ENCODE measurements around the gene C16orf89. TPM values are rescaled to one million over a fixed set of nuclear protein-coding genes. Genes with fewer than 3 reads are reported as not detected.

C16orf89 gene
- total RNA-seq, 1 experiment from 2014 or later = 1.8 TPM

GRCh38 chr16:5056352-5056751, 9.4 kb downstream of the C16orf89 start:
- Mint-ChIP-seq H3K4me3 (no peak overlapping the region), H3K9me3 (no peaks in the 10 kb centered on the region), H3K4me1 (peaks cover 20% of the 10 kb centered on the region), H3K36me3 (no peaks in the 10 kb centered on the region), H3K27me3 (ENCODE audit: low read depth) (peaks cover 2% of the 10 kb centered on the region; the same call in 1 of the 2 replicates), H3K27ac (no peak overlapping the region)
- DNase-seq (ENCODE audit: low spot score) (peak; percentile 80), ATAC-seq (peak; percentile 76)
- ChIA-PET POLR2A (interaction anchor here (0.6 to 1.4 kb wide), 2 partner anchors 20 to 28 kb away, joined by 3 read pairs; no protein-coding TSS in a partner anchor), CTCF (interaction anchor here (0.7 to 5.1 kb wide), 22 partner anchors 9 to 637 kb away, joined by 3 to 29 read pairs (median 4); partner anchors contain the start of genes ALG1, C16orf89 and NAGPA)
- TF ChIP-seq MLX (CRISPR knock-in tag; IDR thresholded peaks at IDR 0.05) (no peak), CTCF (IDR thresholded peaks at IDR 0.05) (peak; percentile 66)

- Mint-ChIP-seq H3K4me3 (no peak overlapping the region), H3K27ac (no peak overlapping the region), H3K9me3 (no peaks in the 10 kb centered on the region), H3K4me1 (peaks cover 16% of the 10 kb centered on the region), H3K27me3 (ENCODE audit: low read depth) (peaks cover 4% of the 10 kb centered on the region; the same call in 1 of the 2 replicates), H3K36me3 (no peaks in the 10 kb centered on the region)
- DNase-seq (ENCODE audit: low spot score) (no peak), ATAC-seq (no peak)
- ChIA-PET POLR2A (no interaction called here), CTCF (interaction anchor here (0.7 to 5.1 kb wide), 9 partner anchors 13 to 130 kb away, joined by 3 to 29 read pairs (median 9); no protein-coding TSS in a partner anchor)
- TF ChIP-seq AFF4 (CRISPR knock-in tag; IDR thresholded peaks at IDR 0.05; ENCODE audit: borderline replicate concordance) (no peak), NFATC4 (CRISPR knock-in tag; IDR thresholded peaks at IDR 0.05) (no peak), ZNF671 (CRISPR knock-in tag; IDR thresholded peaks at IDR 0.05) (no peak), ZNF138 (CRISPR knock-in tag; conservative IDR thresholded peaks at IDR 0.05) (no peak), KAT7 (CRISPR knock-in tag; IDR thresholded peaks at IDR 0.05; ENCODE audit: borderline replicate concordance) (no peak), ZNF263 (CRISPR knock-in tag; IDR thresholded peaks at IDR 0.05; ENCODE audit: low read depth) (no peak), TCF7 (CRISPR knock-in tag; IDR thresholded peaks at IDR 0.05; ENCODE audit: low read depth) (no peak), ESRRA (CRISPR knock-in tag; IDR thresholded peaks at IDR 0.05; ENCODE audit: borderline replicate concordance) (no peak), CTCF (IDR thresholded peaks at IDR 0.05) (no peak), RELA (CRISPR knock-in tag; IDR thresholded peaks at IDR 0.05; ENCODE audit: borderline replicate concordance) (no peak), ATF3 (CRISPR knock-in tag; conservative IDR thresholded peaks at IDR 0.05) (no peak), SP1 (CRISPR knock-in tag; conservative IDR thresholded peaks at IDR 0.05) (no peak)
Measured at GRCh38 chr16:5054876-5055865, 10.6 kb downstream of the C16orf89 start.

Data from WTC11 (cell line).